HG03108 (cell line): ENCODE measurements around the gene NUDC.
"Not testable (repeated sequence)": the region's sequence is repeated elsewhere in the genome, so short reads cannot be mapped to it uniquely, and the experiment has no call there.

Experiments
- ATAC-seq: cut with Tn5 transposase; IDR thresholded peaks from one replicate; pipeline ENCODE4 v1.9.1; 2021; ENCODE audit warnings: moderate library complexity; ENCODE audit not compliant: unreplicated experiment

NUDC gene

GRCh38 chr1:26921540-26922430, at the start of gene NUDC:
NUDC (plus strand) TSS chr1:26921743; CDS start chr1:26921849, 106 bp downstream.
- ATAC-seq, result peak; percentile 97

GRCh38 chr1:26873097-26873496, 48.4 kb upstream of the NUDC start:
- not testable (repeated sequence) for ATAC-seq

GRCh38 chr1:26874896-26875295, 46.6 kb upstream of the NUDC start:
- ATAC-seq, result no peak

- ATAC-seq, result no peak
Measured at GRCh38 chr1:26877326-26877725, 44.2 kb upstream of the NUDC start.

GRCh38 chr1:26879793-26880192, 41.8 kb upstream of the NUDC start:
- no peak for ATAC-seq

- ATAC-seq, result not testable (repeated sequence)
Measured at GRCh38 chr1:26881611-26882010, 39.9 kb upstream of the NUDC start.

GRCh38 chr1:26882696-26883463, 38.7 kb upstream of the NUDC start:
- no peak for ATAC-seq

GRCh38 chr1:26887125-26887524, 34.4 kb upstream of the NUDC start:
- no peak for ATAC-seq

- ATAC-seq, result no peak
Measured at GRCh38 chr1:26888231-26888630, 33.3 kb upstream of the NUDC start.

- ATAC-seq, result peak; percentile 82
Measured at GRCh38 chr1:26889551-26890466, 31.7 kb upstream of the NUDC start, which contains the start of gene GPN2. GPN2 (minus strand) TSS chr1:26890283; CDS start chr1:26890096, 187 bp downstream.

- ATAC-seq, result peak; percentile 17
Measured at GRCh38 chr1:26890467-26890796, 31.1 kb upstream of the NUDC start.

GRCh38 chr1:26894263-26894662, 27.3 kb upstream of the NUDC start:
- ATAC-seq, result no peak

GRCh38 chr1:26897351-26897750, 24.2 kb upstream of the NUDC start:
- no peak for ATAC-seq

GRCh38 chr1:26900001-26900814, 21.3 kb upstream of the NUDC start, which contains the start of gene GPATCH3:
GPATCH3 (minus strand) TSS chr1:26900467; CDS start chr1:26900442, 25 bp downstream.
- peak; percentile 81 for ATAC-seq

GRCh38 chr1:26900815-26901511, 20.6 kb upstream of the NUDC start:
- ATAC-seq, result no peak

GRCh38 chr1:26907071-26907917, 14.2 kb upstream of the NUDC start:
- ATAC-seq, result no peak

- no peak for ATAC-seq
Measured at GRCh38 chr1:26909951-26910342, 11.6 kb upstream of the NUDC start.

GRCh38 chr1:26910343-26911160, 11.0 kb upstream of the NUDC start:
- ATAC-seq, result no peak
